K562 (cell line): ENCODE measurements around the gene GPR85. TPM values are rescaled to one million over a fixed set of nuclear protein-coding genes. Genes with fewer than 3 reads are reported as not detected.
A peak's percentile ranks its signal among the peaks of the same experiment; 100 is the strongest.

Experiments
- ATAC-seq: fragments of 200-7000 bp; cut with Tn5 transposase; 3 replicates; pipeline ENCODE4 v1.9.1; 2020; ENCODE audit warnings: moderate library complexity
- BruUV-seq: library from RNA; stranded (reverse); fragments of 400-500 nt; replicated peaks from 2 replicates; lab custom pipeline; 2021; lab: Mats Ljungman, UMichigan
- CTCF ChIA-PET: fragments of 300-600 bp; formaldehyde crosslinking; extraction: SDS; loops from one replicate; lab custom pipeline; 2021; ENCODE audit warnings: low intra/inter-chr PET ratio; lab: Yijun Ruan, JAX
- POLR2A ChIA-PET: fragments of 300-600, 350-650 bp; sonication (Branson Sonifier 250); formaldehyde crosslinking; extraction: SDS; loops from one replicate; lab custom pipeline; 2021; ENCODE audit warnings: antibody characterized with exemption, inconsistent platforms; lab: Yijun Ruan, JAX
- DNase-seq, 4 experiments: peaks; one replicate each; pipeline versions ENCODE4 v3.0.0 to v3.0.0-alpha.2; 2011 to 2018; ENCODE audit warnings: low spot score in 3 of 4, mixed read lengths in 3 of 4; ENCODE audit errors: extremely low read depth in 1 of 4
- FAIRE-seq: peaks from 2 replicates; lab custom pipeline; 2011; peaks lifted over from hg19 to GRCh38; lab: Jason Lieb, UNC
- H2AFZ ChIP-seq: 2 replicates; pipeline ENCODE4 v1.6.0; 2011; ENCODE audit warnings: low read depth, low read length, control low read depth, inconsistent platforms
- H3K27ac ChIP-seq: fragments of 200-600 bp; 3 replicates; pipeline ENCODE4 v1.8.0; 2011; ENCODE audit warnings: low read depth, mild to moderate bottlenecking, control low read depth, inconsistent platforms, low read length, moderate library complexity, mixed read lengths; ENCODE audit errors: extremely low read depth
- H3K27me3 ChIP-seq, 2 experiments: fragments of 300-600 bp in 1 of 2; 2 replicates in 1 of 2; 3 replicates in 1 of 2; pipeline versions ENCODE4 v1.6.0 to v1.8.0; 2011; ENCODE audit warnings: inconsistent platforms in 2 of 2, low read length in 2 of 2, mild to moderate bottlenecking in 1 of 2, mixed read lengths in 1 of 2, moderate library complexity in 1 of 2; ENCODE audit not compliant: control insufficient read depth in 2 of 2, insufficient read depth in 2 of 2
- H3K36me3 ChIP-seq: fragments of 300-600 bp; 3 replicates; pipeline ENCODE4 v1.8.0; 2011; ENCODE audit warnings: mild to moderate bottlenecking, low read length, inconsistent platforms; ENCODE audit not compliant: control insufficient read depth, insufficient read depth
- H3K4me1 ChIP-seq, 2 experiments: fragments of 200-600 bp in 1 of 2; replicated peaks in 1 of 2; 2 replicates in 1 of 2; 3 replicates in 1 of 2; pipeline versions ENCODE4 v1.5.1 to v1.8.0; 2011; ENCODE audit warnings: inconsistent platforms in 2 of 2, low read length in 2 of 2, mild to moderate bottlenecking in 1 of 2, mixed read lengths in 1 of 2, moderate library complexity in 1 of 2; ENCODE audit not compliant: control insufficient read depth in 2 of 2, insufficient read depth in 2 of 2
- H3K4me2 ChIP-seq: 2 replicates; pipeline ENCODE4 v1.6.1; 2011; ENCODE audit warnings: low read length, control low read depth, inconsistent platforms, mixed read lengths; ENCODE audit not compliant: insufficient read depth
- H3K4me3 ChIP-seq: fragments of 200-600 bp; sonication (generic), shearing (Covaris generic); 2 replicates; pipeline ENCODE4 v1.5.1; 2016; ENCODE audit warnings: control low read depth, inconsistent platforms
- H3K79me2 ChIP-seq: fragments of 200-600 bp; 3 replicates; pipeline ENCODE4 v1.8.0; 2011; ENCODE audit warnings: low read length, inconsistent platforms; ENCODE audit not compliant: control insufficient read depth, insufficient read depth
- H3K9ac ChIP-seq, 2 experiments: 2 replicates each; pipeline versions ENCODE4 v1.6.0 to v1.6.1; 2011; ENCODE audit warnings: low read depth in 2 of 2, low read length in 2 of 2, control low read depth in 1 of 2, inconsistent platforms in 1 of 2, mild to moderate bottlenecking in 1 of 2, mixed read lengths in 1 of 2; ENCODE audit not compliant: insufficient read depth in 1 of 2
- H3K9me1 ChIP-seq: one replicate; pipeline ENCODE4 v1.6.0; 2011; ENCODE audit warnings: inconsistent platforms, mild to moderate bottlenecking, low read length, moderate library complexity; ENCODE audit not compliant: control insufficient read depth, insufficient read depth
- H3K9me3 ChIP-seq: replicated peaks from 2 replicates; pipeline ENCODE4 v1.5.1; 2011; ENCODE audit warnings: low read depth, low read length, inconsistent platforms; ENCODE audit not compliant: control insufficient read depth, insufficient read depth
- H4K20me1 ChIP-seq: replicated peaks from 2 replicates; pipeline ENCODE4 v1.6.1; 2011; ENCODE audit warnings: low read length, inconsistent platforms, mixed read lengths; ENCODE audit not compliant: control insufficient read depth, insufficient read depth
- ARID1B ChIP-seq: fragments of 450-650 bp; IDR thresholded peaks from 2 replicates; pipeline ENCODE4 v1.6.1; 2016; ENCODE audit warnings: antibody characterized with exemption, mild to moderate bottlenecking, inconsistent platforms
- GABPA ChIP-seq: fragments of 200-800 bp; sonication (Bioruptor generic); conservative IDR thresholded peaks from 2 replicates; pipeline ENCODE4 v1.6.1; 2016; ENCODE audit warnings: low read depth, missing genetic modification characterization, missing compliant biosample characterization
- JUN ChIP-seq, 2 experiments: sonication (generic) in 1 of 2; formaldehyde crosslinking in 1 of 2; IDR thresholded peaks; 2 replicates each; pipeline versions ENCODE4 v1.6.1 to v1.8.0; 2012 to 2022; ENCODE audit warnings: borderline replicate concordance in 2 of 2, mild to moderate bottlenecking in 2 of 2, improper control_type of control experiment in 1 of 2, low read depth in 1 of 2, low read length in 1 of 2, missing genetic modification reagents in 1 of 2
- JUND ChIP-seq, 2 experiments: IDR thresholded peaks; 2 replicates in 1 of 2; 3 replicates in 1 of 2; pipeline ENCODE4 v1.6.1; 2011; ENCODE audit warnings: borderline replicate concordance in 2 of 2, low read depth in 2 of 2, low read length in 2 of 2, improper control_type of control experiment in 1 of 2, missing biosample characterization in 1 of 2, missing genetic modification characterization in 1 of 2, missing genetic modification reagents in 1 of 2
- MYNN ChIP-seq, 2 experiments: sonication (generic); formaldehyde crosslinking in 1 of 2; IDR thresholded peaks; 2 replicates each; pipeline versions ENCODE4 v1.5.0 to v1.6.1; 2016 to 2020; ENCODE audit warnings: antibody characterized with exemption in 1 of 2, missing genetic modification reagents in 1 of 2
- ZBTB40 ChIP-seq, 2 experiments: fragments of 450-650 bp in 1 of 2; sonication (generic) in 1 of 2; formaldehyde crosslinking in 1 of 2; IDR thresholded peaks; 2 replicates each; pipeline versions ENCODE4 v1.7.1 to v1.9.0; 2016 to 2022; ENCODE audit warnings: inconsistent platforms in 1 of 2, mild to moderate bottlenecking in 1 of 2, missing genetic modification reagents in 1 of 2
- ZNF197 ChIP-seq: fragments of 200-800 bp; sonication (Bioruptor generic); IDR thresholded peaks from 2 replicates; pipeline ENCODE4 v1.6.1; 2016; ENCODE audit warnings: low read depth, missing genetic modification characterization, missing compliant biosample characterization
- WGBS: fragments of 100-300 bp; shearing (Covaris generic); methylation state at CpG from one replicate; pipeline ENCODE4 v1.1.6; 2016; ENCODE audit warnings: low coverage, mixed read lengths; ENCODE audit not compliant: insufficient coverage; ENCODE audit errors: missing lambda C conversion rate; 5-methylcytosine and 5-hydroxymethylcytosine counted together
- in situ Hi-C: fragments of 300-500 bp; cut with MboI; formaldehyde crosslinking; loops from 4 replicates; pipeline ENCODE4 v1.15.0; 2018; ENCODE audit warnings: inconsistent platforms, mixed read lengths
- intact Hi-C: fragments of 100-400 bp; cut with micrococcal nuclease; formaldehyde crosslinking; loops from 2 replicates; pipeline ENCODE4 v1.14.2; 2022
- polyA plus RNA-seq, 8 experiments: library from polyadenylated mRNA; depleted of rRNA in 4 of 8; stranded (reverse) in 5 of 8; unstranded in 3 of 8; fragments of >200 nt; fragmentation: Nextera tagmentation in 2 of 8; fragmentation: Illumina TruSeq in 1 of 8; extraction: Ambion mirVana in 2 of 8; extraction: Trizol in 1 of 8; gene quantifications; 2 replicates each; pipeline versions ENCODE4 v1.2.1 to v1.2.3, GENCODE V29; 2011 to 2014; ENCODE audit warnings: inconsistent platforms in 1 of 8, missing spikeins in 1 of 8
- total RNA-seq, 7 experiments: library from RNA; depleted of rRNA in 6 of 7; stranded (reverse); fragments of >200 nt in 6 of 7; fragmentation: Illumina TruSeq in 2 of 7; extraction: Trizol in 2 of 7; gene quantifications; 2 replicates each; pipeline versions ENCODE4 v1.2.1 to v1.2.3, GENCODE V29; 2011 to 2021; ENCODE audit warnings: low replicate concordance in 1 of 7

The GPR85 gene
- total and polyA plus RNA-seq, 9 of the 15 experiments (the other 6 are each of a cell fraction or from before 2014, with no cell fraction given): 2.9 to 18.2 (median 4.0) TPM

GRCh38 chr7:113084496-113085172 lies 2.0 kb downstream of the GPR85 start:
- no peak overlapping the region for H3K4me3 ChIP-seq
- ChIA-PET POLR2A (interaction anchor here (1.2 to 1.9 kb wide), 2 partner anchors 15 kb away, joined by 3 to 4 read pairs; no protein-coding TSS in a partner anchor), CTCF (no interaction called here)
- FAIRE-seq (no peak), DNase-seq (peak in 1 of 4 experiments; percentile 34), ATAC-seq (no peak)
- H3K4me1 ChIP-seq: peaks cover 8 to 33% of the 10 kb centered on the region in 2 experiments
- no peaks in the 10 kb centered on the region for H3K27me3 ChIP-seq
- intact Hi-C loops (no loop called here), in situ Hi-C loops (no loop called here)
- no peaks in the 10 kb centered on the region for H3K9me1 ChIP-seq
- no peaks in the 10 kb centered on the region for H3K79me2 ChIP-seq
- peak overlapping the region; percentile 29; the same call in 1 of the 2 replicates for H3K4me2 ChIP-seq
- BruUV-seq: no TSS peak
- H3K9ac ChIP-seq: no peak overlapping the region
- H4K20me1 ChIP-seq: no peaks in the 10 kb centered on the region
- H3K27ac ChIP-seq: peak overlapping the region; percentile 19; the same call in 1 of the 3 replicates
- H3K36me3 ChIP-seq: no peaks in the 10 kb centered on the region
- no peaks in the 10 kb centered on the region for H3K9me3 ChIP-seq
- WGBS: 13% methylated on average over 4 of the region's 4 CpGs
- H2AFZ ChIP-seq: peak overlapping the region; percentile 80
- TF ChIP-seq MYNN (IDR thresholded peaks at IDR 0.05): peak; percentile 98
- TF ChIP-seq MYNN (CRISPR knock-in tag; IDR thresholded peaks at IDR 0.05): no peak
- TF ChIP-seq GABPA (tag): 0 out of 2 replicates have a peak, but pooled peaks have one; percentile 21
- no peak for TF ChIP-seq JUND (IDR thresholded peaks at IDR 0.05; ENCODE audit: borderline replicate concordance, low read depth, low read length)
- peak; percentile 54; the same call in 1 of the 3 replicates for TF ChIP-seq JUND (tag; IDR thresholded peaks at IDR 0.05; ENCODE audit: borderline replicate concordance, low read depth, low read length)
- TF ChIP-seq ZNF197 (CRISPR knock-in tag): 0 out of 2 replicates have a peak, but pooled peaks have one; percentile 44
- 0 out of 2 replicates have a peak, but pooled peaks have one; percentile 11 for TF ChIP-seq JUN (IDR thresholded peaks at IDR 0.05; ENCODE audit: borderline replicate concordance, low read depth, low read length)
- TF ChIP-seq JUN (CRISPR knock-in tag; IDR thresholded peaks at IDR 0.05; ENCODE audit: borderline replicate concordance): no peak
- peak; percentile 99 for TF ChIP-seq ZBTB40 (IDR thresholded peaks at IDR 0.05)
- peak; percentile 96 for TF ChIP-seq ZBTB40 (CRISPR knock-in tag; IDR thresholded peaks at IDR 0.05)
- peak; percentile 47; the same call in 1 of the 2 replicates for TF ChIP-seq ARID1B
